DLD1 (cell line): ENCODE measurements around the gene SETBP1.

Experiments used
- in situ Hi-C: cut with HindIII; loops from 2 replicates; pipeline ENCODE4 v1.10.0; 2017; ENCODE audit warnings: low sequenced_read_pairs

The SETBP1 gene

DNA sequence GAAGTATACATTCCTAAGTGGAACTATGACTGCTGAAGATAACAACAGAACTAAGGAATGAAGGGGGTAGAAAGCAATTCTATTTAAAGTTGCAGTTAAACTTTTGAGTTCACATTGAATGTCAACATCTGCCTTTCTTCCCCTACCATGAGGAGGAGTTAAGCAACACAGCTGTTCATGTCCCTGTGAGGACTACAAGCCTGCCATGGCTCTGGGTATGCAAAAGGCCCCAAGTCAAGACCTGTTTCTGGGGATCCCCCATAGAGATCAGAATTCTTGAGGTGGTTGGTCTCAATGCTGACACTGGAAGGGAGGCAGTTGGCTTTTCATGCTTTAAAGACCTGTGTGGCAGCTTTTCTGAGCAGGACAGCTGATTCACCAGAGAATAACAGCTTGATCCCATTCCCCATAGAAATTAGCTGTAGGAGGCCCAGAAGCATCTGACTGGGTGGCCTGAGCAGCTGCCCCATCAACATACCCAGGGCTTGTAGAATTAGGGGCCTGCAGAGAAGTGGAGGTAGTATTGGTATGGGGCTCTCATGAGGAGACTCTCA, 131.0 kb downstream of the SETBP1 start:
- in situ Hi-C loops: no loop called here

DNA sequence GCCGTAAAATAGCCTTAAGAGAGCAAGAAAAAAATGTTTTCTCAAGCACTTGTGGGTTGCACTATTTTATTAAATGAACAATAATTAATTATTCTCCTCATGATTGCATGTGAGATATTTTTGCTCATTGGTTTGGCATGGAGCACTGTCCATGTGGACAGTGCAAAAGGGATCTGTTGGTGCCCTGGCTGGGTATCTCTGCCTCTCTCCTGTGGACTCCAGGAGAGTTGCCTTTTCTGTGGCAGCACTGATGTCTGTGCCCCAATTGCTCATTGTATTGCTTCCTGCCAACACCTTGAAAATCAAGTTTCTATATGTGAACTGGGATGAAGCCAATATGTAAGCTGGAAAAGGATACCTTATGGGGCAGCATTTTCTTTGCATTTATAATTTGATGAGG, 131.7 kb downstream of the SETBP1 start:
- in situ Hi-C loops: no loop called here

DNA sequence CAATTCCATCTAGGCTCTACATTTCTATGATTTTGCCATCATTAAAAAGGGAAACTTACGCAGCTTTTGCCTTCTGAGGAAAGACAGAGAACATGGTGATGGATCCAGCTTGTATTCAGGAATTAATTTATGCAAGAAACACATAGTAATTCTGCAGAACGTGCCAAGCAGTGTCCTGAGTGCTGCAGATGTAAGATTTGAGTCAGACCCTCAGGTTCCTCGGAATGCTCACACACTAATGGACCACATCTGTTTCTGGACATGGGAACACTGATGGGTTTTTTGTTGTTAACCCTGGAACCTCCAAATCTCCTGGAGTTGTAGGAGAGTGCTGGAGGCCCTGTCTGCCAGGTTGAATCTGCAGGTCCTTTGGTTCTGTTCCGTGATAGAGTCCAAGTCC, 132.9 kb downstream of the SETBP1 start:
- in situ Hi-C loops: no loop called here

DNA sequence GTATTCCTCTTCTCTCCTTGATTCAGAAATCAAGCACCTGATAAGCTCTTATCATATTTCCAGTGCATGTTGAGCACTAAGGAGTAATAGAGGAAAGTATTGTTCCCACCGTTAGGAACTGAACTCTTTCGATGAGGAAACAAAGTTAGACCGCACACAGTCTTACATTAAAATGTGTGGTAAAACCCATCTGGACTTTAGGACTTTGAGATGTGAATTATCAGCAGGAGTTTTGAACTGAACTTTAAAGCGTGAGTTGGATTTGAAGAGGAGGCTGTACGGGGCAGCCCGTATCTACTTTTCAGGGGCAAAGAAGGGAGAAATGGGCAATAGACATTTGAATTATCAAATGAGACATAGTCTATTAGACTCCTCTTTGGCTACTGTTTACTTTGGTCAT, 134.4 kb downstream of the SETBP1 start:
- in situ Hi-C loops: no loop called here

DNA sequence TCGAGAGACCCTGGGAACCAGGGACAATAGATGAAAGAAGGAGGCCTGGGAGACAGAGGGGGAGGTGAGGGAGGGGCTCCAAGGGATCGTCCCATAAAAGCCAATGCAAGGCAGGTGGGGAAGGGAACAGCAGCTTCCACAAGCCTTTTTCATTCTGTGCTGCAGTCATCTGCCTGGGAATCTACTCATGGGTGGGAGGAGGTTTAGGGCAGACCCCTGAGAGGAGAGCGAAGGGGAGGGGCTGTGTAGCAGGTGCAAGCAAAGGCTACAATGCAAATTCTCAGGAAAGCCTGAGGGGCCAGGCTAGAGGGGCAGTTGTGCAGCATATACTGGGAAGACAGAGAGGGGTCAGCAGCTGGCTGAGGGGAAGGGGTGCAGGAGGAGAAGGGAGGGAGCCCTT, 135.4 kb downstream of the SETBP1 start:
- in situ Hi-C loops: no loop called here

DNA sequence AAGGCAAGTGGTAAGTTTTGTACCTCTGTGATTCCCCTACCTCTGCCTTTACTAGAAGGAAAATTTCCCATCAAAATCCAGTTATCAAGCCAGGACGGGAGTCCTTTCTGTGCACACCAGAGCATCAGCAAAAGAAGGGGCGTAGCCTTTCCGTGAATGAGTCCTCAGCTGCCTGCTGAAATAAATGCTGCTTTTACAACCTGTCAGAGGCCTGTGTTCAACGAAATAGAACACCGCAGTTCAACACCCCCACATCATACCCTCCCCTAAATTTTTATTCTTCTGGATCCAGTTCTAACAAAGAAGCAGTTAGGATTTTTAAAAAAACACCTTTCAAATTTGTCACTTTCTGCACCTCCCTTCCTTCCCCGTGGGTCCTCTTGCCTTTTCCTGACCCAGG, 135.8 kb downstream of the SETBP1 start:
- in situ Hi-C loops: no loop called here

DNA sequence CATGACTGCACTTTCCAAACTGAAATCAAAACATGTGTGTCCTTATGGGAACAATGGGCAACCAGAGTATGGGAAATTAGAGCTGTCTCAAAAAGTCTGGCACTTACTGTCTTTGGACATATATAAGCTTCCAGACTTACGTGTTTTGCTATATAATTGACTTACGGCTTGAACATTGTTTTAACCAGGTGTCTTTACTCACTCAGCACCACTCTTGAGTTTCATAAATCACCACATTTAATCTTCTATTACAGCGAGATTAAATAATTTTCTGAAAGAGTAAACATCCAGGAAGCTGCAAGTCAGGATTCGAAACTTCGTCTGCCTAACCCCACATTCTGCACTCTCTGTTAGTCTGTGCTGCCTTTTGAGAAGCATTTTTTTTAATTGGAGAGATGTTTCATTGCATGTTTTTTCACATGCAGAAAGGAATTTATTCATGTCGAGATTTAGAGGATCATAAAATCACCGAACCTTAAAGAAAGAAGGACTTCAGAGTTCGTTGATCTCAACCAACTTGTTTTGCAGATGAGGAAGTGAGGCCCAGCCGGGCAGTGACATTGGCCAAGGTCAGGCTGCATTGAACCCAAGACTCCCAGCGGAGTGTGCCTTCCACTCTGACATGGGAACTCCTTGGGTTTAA, 137.3 kb downstream of the SETBP1 start:
- in situ Hi-C loops: no loop called here

DNA sequence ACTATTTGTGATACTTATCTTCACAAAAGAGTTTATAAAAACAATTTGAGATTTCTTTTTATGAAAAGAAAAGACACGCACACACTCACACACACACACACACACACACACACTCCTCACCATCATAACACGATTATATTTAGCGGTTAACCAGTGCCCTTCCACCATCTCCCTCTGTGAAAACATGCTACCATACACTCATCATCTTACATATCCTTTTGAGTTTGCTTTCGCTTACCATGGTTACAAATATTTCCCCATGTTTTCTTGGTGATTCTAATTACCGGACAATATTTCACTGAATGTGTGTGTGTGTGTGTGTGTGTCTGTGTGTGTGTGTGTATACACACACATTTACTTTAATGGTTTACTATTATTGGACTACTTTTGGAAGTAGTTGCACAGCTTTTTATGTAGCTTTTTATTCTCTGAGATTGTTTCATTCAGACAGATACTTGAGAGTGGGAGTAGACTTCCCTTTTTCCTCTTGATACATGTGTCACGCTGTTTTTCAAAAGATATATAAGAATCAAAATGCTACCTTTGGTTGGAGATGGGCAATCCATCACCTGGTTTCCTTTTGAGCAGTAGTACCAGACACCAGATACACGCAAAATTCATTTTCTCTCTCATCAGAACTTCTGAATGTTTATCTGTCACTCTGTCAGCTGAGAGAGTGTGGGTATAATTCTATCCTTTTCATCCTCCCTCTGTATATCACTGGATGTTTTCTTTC, 138.1 kb downstream of the SETBP1 start:
- in situ Hi-C loops: no loop called here

DNA sequence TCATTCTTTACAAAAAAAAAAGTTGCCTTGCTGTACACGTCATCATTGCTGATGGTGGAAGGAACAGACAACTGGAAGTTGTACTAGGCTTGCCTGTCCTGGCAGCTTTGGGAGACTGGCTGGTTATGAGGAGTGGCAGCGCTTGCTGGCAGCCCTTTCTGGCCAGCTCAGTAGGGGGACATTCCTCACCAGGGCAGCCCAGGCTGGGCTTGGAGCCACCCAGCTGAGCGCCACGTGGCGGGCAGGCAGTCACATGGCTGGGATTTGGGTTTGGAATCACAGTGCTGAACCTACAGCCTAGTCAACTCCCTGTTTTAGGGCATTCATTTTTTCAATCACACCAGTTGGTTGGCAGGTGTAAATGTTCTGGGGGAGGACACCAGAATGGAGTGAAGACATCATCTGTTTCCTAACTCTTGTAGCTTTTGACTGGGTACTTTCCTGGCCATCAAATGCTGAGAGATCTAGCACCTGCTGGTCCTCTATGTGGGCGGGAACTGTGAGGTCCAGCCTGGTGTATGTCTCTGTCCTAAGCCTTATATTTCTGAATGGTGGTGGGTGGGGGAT, 139.3 kb downstream of the SETBP1 start:
- in situ Hi-C loops: no loop called here

DNA sequence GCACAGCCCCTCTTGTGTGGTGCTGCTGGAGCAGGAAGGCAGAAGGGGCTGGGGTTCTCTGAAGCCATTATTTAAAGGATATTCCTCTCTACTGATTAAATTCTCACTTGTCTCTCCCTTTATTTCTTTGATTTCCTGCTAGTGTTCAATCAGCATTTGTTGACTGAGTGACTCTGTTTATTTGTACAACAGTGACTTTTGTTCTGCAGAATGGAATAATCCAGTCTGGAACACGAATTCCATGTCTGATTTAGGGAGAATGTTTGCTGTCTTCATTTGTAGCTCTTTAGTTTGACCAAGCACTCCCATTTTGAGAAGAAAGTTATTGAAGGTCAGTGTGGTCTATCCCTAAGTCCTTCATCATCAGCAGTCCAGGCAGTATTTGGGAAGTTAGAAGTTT, 141.2 kb downstream of the SETBP1 start:
- in situ Hi-C loops: no loop called here

DNA sequence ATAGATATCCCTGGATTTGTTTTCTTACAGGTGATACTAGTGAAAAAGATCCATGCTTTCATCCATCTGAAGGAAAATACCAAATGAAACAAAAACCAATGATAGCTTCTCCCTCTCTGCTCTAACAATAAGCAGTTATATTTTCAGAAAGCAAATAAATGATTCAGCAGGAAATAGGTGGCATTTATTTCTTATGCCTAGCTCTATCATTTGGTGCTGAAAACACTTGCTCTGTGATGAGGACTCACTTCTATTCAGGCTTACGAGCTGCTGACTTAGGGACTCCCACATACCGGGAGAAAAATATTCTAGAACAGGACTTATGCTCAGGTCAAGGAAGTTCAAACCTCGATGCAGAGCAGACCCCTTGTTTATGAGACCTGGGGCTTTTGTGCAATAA, 142.6 kb downstream of the SETBP1 start:
- in situ Hi-C loops: no loop called here

DNA sequence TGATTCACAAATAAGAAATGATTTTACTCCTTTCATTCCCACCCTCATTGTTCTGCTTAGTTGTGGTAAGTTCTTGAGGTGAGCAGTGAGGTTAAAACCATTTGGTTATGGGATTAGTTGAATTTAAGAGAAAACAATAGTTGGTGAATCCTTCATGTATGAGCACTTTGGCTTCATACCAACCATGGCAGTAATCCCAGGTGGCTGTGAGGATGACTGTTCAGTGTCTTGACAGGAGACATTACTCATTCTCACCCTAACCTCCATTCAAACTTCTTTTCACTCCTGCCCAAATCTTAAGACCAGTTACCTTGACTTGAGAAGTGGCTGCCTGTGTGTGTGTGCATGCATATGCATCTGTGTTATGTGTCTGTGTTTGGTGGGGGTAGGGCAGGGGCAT, 143.1 kb downstream of the SETBP1 start:
- in situ Hi-C loops: no loop called here

DNA sequence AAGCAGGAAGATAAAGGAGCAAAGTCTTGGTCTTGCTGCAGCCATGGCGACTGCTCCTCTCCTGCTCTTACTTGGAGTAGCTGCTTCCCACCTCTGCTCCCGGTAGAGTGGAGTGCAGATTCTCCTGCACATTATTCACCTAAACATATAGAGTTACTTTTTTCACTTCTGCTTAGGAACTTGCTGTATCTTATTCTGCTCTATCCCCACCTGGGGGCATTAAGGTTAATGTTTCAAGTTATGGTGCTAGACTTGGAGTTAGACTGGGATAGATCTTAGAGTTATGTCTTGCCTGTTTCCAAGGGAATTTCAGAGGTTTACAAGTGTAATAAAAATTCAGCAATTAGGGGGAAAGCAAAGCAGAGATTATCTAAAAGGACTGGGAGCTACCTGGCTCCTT, 144.2 kb downstream of the SETBP1 start:
- in situ Hi-C loops: no loop called here

DNA sequence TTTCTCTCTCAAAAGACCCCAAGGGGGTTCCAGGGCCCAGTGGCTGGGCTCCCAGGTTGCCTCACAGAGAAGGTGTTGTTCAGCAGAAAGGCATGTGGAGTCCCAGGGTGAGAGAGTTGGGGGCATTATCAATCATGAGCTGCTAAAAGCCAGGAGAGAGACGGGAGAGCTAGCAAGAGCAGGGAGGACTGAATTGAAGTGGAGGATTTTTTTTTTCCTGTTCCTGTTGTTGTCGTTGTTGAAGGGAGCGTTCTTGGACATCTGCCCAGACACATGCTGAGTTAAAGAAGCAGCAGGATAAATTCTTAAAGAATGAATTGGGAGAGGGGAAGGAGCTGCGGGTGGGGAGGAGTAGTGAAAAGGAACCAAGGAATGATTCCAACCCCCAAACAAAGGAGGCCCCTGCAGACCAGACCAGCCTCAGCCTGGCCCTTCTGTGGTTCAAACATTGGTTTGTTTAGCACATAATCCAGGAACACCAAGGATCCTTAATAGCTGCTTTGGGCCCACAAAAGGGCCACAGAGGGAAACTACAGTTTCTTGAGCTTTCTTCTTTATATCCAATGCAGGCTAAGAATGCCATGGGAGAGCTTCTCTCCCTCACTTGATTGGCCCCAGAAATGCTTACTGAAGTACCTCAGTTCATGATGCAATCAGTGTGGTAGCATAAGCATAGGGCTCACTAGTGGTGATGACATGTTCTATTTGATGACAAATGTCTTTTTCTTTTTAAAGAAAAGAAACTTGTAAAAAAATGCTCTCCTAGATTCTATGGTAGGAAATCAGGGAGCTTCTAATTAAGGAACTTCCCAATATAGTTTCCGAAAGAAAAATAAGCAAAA, 146.0 kb downstream of the SETBP1 start:
- in situ Hi-C loops: no loop called here

DNA sequence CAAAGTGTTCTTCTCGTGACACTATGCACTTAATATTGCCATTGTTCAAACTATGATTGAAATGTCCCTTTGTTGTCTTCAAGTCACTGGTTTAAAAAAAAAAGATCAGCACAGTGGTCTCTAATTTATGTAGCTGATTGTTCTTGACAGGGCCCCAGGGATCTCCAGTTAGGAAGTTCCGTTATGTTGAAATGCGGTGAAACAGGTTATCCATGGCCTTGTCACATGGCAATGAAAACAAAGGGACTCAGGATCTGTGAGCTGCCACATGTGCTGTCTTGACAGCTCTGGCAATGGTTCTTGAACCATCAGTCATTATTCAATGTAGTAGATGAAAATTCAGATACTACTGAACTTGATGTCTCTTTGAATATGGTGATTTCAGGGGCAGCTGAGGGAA, 147.4 kb downstream of the SETBP1 start:
- in situ Hi-C loops: no loop called here

DNA sequence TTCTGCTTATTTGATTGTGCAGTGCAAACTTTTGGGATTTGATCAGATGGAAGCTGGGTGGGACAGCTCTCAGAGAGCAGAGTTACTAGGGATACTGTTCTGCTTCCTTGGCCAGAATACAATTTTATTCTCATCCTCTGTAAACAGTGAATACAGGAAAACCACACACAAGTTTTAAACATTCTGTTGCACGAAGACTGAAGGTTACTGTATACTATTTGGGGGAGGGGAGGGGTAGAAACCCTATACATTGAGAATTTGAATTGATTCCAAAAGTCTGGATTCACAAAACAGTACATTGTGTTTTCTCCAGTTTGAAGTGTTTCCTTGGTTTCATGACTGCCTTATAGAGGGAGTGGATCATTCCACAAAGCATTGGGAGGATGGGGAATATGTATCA, 149.9 kb downstream of the SETBP1 start:
- in situ Hi-C loops: no loop called here

DNA sequence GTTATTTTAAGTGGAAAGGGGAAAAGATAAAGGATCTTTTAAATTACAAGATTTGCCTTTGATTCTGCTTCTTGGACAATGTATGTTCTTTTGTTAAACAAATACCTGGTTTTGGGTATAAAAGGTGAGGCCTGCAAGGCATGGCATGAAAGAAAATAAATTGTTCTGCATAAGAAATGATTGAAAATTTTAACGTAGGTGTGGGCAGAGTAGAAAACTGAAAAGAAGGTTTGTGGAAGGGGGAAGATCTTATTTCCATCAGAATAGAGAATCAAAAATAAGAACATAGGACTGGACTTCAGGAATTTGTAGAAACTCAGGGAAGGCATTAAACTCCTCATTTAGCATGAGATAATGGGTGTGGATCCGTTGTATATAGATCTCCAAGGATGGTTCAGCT, 153.1 kb downstream of the SETBP1 start:
- in situ Hi-C loops: no loop called here

DNA sequence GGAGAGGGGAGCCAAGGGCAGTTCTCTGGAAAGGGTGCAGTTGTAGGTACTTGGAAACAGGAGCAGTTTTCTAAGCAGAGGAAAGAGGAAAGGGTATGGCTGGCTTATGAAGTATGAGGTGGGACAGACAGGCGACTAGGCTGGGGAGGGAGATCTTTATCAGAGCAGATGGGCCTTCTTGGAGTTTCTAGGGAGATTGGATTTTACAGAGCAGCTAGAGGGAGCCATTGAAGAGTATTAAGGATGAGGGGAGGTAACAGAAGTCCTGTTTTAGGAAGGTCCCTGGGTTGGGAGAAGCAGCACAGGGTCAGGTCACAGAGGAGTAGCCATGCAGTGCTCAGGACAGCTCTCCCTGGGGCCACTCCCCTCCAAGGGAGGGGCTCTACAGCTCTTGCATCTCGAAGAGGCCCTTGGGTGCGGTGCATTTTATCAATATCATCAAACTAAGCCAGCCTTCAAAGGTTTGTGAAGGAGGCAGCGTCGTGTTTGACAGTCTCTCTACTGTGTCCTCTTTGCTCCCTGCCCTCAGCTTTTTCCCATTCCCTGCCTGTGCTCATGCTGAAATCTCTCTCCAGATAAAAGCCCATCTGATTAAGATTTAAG, 154.3 kb downstream of the SETBP1 start:
- in situ Hi-C loops: no loop called here

DNA sequence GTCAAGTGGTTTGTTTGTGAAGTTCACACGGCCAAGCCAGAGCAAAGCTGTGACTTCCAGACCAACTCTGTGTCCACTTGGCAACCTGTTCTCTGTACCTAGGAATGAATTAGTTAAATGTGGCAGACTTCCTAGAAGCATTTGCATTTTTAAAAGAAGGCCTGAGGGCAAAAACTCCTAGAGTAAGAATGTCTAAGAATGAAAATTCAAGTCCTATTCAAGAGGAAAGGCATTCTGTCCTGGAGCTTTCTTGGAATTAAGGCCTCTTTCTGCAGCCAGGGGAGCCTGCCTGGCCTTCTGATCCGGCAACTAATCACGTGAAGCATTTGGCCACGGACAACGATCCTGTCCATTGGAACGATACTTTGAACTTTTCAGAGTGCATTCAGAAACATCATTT, 155.0 kb downstream of the SETBP1 start:
- in situ Hi-C loops: no loop called here

DNA sequence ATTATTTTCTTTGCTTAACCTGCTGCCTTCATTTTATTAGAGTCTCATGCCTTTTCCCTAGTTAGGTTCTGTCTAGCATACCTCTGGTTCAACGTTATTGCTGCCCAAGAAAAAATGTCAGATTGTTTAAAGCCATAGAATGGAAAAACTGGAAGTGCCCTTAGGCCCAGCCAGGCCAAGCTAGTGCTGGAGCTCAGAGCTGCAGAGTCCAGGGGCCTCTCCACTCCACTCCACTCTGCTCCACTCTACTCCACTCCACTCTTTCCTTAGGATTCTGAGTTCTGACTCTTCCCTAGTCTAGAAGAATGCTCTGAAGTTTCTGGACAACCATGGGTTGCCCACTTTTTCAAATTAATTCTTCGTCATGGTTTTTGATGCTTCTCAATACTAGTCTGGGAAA, 155.6 kb downstream of the SETBP1 start:
- in situ Hi-C loops: no loop called here
